Fibroblast of villous mesenchyme (primary cell): Measurements from ENCODE around the gene NAA38. TPM values are rescaled to one million over a fixed set of nuclear protein-coding genes. Genes with fewer than 3 reads are reported as not detected.

ENCODE experiments used
- DNase-seq: peaks from one replicate; pipeline ENCODE4 v3.0.0-alpha.2; 2010; ENCODE audit warnings: low read depth
- H3K4me3 ChIP-seq: 2 replicates; pipeline ENCODE4 v1.5.1; 2011; ENCODE audit warnings: low read depth, mild to moderate bottlenecking, low read length
- CTCF ChIP-seq: IDR thresholded peaks from 2 replicates; pipeline ENCODE4 v1.5.1; 2012; ENCODE audit warnings: low read depth, mild to moderate bottlenecking, low read length; ENCODE audit not compliant: insufficient read depth
- total RNA-seq: library from RNA; depleted of rRNA; stranded (reverse); fragments of >200 nt; gene quantifications from 2 replicates; pipeline ENCODE4 v1.2.3, GENCODE V29; 2012

The NAA38 gene
- total RNA-seq, 1 donor: 55.3 TPM

GRCh38 chr17:7886227-7887037, 29.1 kb upstream of the NAA38 start:
- TF ChIP-seq CTCF: peak; percentile 10
- H3K4me3 ChIP-seq: peak overlapping the region; percentile 86
- peak; percentile 33 for DNase-seq

GRCh38 chr17:7885367-7886226, 28.2 kb upstream of the NAA38 start:
- no peak for TF ChIP-seq CTCF
- DNase-seq: peak; percentile 37
- peak overlapping the region; percentile 86 for H3K4me3 ChIP-seq

GRCh38 chr17:7884581-7885366, 27.4 kb upstream of the NAA38 start:
- DNase-seq: no peak
- peak overlapping the region; percentile 86 for H3K4me3 ChIP-seq
- TF ChIP-seq CTCF: no peak

GRCh38 chr17:7883781-7884386, 26.5 kb upstream of the NAA38 start:
- peak overlapping the region; percentile 86 for H3K4me3 ChIP-seq
- TF ChIP-seq CTCF: no peak
- DNase-seq: peak; percentile 20

GRCh38 chr17:7882629-7883028, 25.3 kb upstream of the NAA38 start:
- no peak for DNase-seq
- no peak for TF ChIP-seq CTCF
- peak overlapping the region; percentile 18 for H3K4me3 ChIP-seq

GRCh38 chr17:7882068-7882467, 24.7 kb upstream of the NAA38 start:
- H3K4me3 ChIP-seq: no peak overlapping the region
- no peak for DNase-seq
- TF ChIP-seq CTCF: no peak
